NCI-H524 treated with DMSO at 0.1 percent for 48 hours (cell line): ENCODE results near the gene SNX18.
"Not testable (repeated sequence)": the region's sequence is repeated elsewhere in the genome, so short reads cannot be mapped to it uniquely, and the experiment has no call there.

Experiments
- DNase-seq: peaks from one replicate; lab custom pipeline; 2025; lab: John Stamatoyannopoulos, UW

Gene SNX18, protein sequence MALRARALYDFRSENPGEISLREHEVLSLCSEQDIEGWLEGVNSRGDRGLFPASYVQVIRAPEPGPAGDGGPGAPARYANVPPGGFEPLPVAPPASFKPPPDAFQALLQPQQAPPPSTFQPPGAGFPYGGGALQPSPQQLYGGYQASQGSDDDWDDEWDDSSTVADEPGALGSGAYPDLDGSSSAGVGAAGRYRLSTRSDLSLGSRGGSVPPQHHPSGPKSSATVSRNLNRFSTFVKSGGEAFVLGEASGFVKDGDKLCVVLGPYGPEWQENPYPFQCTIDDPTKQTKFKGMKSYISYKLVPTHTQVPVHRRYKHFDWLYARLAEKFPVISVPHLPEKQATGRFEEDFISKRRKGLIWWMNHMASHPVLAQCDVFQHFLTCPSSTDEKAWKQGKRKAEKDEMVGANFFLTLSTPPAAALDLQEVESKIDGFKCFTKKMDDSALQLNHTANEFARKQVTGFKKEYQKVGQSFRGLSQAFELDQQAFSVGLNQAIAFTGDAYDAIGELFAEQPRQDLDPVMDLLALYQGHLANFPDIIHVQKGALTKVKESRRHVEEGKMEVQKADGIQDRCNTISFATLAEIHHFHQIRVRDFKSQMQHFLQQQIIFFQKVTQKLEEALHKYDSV

DNA sequence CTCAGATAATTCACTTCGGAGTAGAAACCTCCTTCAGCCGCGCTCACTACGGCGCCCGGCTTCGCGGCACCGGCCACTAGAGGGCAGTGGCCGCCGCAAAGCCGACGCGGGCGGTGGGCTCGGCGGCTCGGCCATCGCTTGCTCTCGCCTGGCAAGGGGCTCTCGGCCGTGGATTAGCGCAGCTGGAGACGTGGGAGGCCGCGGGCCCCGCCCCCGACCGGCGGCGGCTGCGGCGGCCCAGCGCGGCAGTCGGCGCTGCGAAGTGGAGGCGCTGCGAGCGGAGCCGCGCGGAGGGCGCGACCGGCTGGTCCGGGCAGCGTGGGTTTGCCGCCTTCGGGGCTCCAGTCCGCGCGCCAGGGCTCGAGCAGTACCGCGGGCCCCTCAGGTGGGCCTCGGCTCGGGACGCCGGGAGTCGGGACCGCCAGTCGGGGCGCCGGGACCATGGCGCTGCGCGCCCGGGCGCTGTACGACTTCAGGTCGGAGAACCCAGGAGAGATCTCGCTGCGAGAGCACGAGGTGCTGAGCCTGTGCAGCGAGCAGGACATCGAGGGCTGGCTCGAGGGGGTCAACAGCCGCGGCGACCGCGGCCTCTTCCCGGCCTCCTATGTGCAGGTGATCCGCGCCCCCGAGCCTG is at the start of gene SNX18:
Gene SNX18, plus strand, starts transcription at position 248 of the 634 bp plus-strand sequence. Its CDS starts 194 bp downstream, at position 442.
- no peak for DNase-seq

DNA sequence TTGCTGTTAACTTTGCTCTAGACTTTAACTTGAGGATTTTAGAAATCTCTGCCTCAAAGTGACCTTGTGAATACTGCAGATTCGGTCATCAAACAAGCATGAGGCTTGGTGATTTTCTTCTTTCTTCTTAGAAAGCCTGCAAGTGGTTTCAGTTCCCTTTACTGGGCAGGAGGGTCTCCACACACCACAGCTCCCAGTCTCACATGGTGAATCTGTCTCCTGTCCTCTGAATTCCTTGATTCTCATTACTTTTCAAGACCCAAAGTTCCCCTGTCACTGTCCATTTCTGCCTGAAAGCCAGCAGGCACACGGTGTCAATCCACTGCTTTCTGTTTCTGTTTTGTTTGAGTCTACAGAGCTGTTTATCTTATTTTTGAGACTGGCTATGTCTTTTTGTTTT is 47.9 kb upstream of the SNX18 start:
- no peak for DNase-seq

GRCh38 chr5:54470128-54470527 is 47.4 kb upstream of the SNX18 start:
- DNase-seq, result no peak

DNA sequence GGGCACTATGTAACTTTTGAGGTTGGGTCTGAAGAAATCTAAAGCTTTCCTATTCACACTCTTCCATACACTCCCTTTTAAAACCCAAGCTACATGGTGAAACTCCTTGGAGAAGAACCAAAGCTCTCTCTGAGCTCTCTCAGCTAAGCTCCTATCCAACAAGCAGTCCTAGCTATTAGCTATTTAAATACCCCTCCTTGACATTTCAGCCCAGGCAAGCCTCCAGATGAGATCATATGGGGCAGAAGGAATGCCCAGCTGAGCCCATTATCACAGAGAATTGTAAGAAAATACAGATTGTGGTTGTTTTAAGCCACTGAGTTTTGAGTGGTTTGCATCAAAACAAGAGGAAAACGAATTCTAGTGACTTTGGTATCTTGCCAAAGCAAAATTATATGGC is 46.9 kb upstream of the SNX18 start:
- no peak for DNase-seq

GRCh38 chr5:54471398-54471797 is 46.2 kb upstream of the SNX18 start:
- DNase-seq, result no peak

- no peak for DNase-seq
Observed at GRCh38 chr5:54476682-54477081, 40.9 kb upstream of the SNX18 start.

GRCh38 chr5:54477941-54478478 is 39.5 kb upstream of the SNX18 start:
- no peak for DNase-seq

- no peak for DNase-seq
Observed at GRCh38 chr5:54480296-54480695, 37.3 kb upstream of the SNX18 start.

GRCh38 chr5:54484219-54484894 is 33.2 kb upstream of the SNX18 start:
- DNase-seq, result no peak

DNA sequence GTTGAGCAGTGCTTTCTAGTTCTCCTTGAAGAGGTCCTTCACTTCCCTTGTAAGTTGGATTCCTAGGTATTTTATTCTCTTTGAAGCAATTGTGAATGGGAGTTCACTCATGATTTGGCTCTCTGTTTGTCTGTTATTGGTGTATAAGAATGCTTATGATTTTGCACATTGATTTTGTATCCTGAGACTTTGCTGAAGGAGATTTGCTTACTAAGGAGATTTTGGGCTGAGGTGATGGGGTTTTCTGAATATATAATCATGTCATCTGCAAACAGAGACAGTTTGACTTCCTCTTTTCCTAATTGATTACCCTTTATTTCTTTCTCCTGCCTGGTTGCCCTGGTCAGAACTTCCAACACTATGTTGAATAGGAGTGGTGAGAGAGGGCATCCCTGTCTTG is 31.9 kb upstream of the SNX18 start:
- DNase-seq, result not testable (repeated sequence)

GRCh38 chr5:54489648-54489979 is 27.9 kb upstream of the SNX18 start:
- DNase-seq, result not testable (repeated sequence)

DNA sequence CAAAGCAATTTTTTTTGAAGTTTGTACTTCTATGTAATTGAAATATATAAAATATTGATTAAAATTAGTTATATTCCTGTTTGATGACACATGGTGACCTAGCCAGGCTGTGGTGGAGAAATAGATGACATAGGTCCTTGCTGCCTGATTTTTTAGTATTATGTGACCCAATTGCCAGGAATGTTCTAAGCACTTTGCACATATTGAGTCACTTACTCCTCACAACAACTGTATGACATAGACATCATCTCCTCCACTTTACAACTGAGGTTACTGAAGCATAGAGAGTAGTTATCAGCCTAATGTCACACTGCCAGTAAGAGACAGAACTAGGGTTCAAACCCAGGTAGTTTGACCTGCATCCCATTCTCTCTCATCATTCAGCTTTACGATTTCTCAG is 26.2 kb upstream of the SNX18 start:
- DNase-seq, result no peak

GRCh38 chr5:54492178-54492577 is 25.4 kb upstream of the SNX18 start:
- no peak for DNase-seq

DNA sequence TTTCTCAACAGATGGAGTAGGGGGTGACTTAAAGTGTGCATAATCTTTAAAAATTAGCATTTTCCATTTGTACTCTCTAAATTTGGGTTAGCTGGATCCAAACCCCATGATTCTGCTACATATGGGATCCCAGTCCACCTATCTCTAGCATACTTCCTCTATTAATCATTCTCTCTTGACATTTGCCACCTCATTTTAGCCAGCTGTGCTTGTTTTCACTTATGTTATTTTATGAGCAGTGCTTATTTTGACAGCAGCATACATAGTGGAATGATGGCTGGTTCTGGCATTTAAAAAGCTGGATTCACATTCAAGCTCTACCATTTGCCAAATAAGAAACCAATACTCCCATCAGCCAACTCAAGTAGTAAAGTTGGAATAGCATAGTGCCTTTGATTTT is 22.5 kb upstream of the SNX18 start:
- no peak for DNase-seq

- no peak for DNase-seq
Observed at GRCh38 chr5:54514291-54514690, 3.3 kb upstream of the SNX18 start.

- no peak for DNase-seq
Observed at GRCh38 chr5:54514841-54515432, 2.6 kb upstream of the SNX18 start.

GRCh38 chr5:54515634-54516033 is 1.9 kb upstream of the SNX18 start:
- no peak for DNase-seq

GRCh38 chr5:54516051-54516655 is 1.4 kb upstream of the SNX18 start:
- DNase-seq, result no peak

DNA sequence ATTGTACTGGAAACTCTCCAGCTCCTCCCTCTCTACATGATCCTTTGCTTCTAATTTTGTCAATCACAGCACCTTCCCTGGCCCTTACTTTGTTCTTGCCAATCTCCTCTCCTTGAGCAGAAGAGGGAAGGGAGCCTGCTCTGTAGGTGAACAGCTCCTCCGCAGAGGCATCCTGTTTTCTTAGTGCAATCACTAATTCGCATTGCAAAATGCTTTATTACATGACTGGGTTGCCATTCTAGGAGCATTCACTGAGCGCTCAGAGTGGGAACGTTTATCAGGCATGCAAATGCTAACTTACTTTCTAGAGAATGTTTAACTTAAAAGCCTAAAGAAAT is 416 bp upstream of the SNX18 start:
- DNase-seq, result no peak

- no peak for DNase-seq
Observed at GRCh38 chr5:54518146-54518817, 723 bp downstream of the SNX18 start.

GRCh38 chr5:54518818-54519508 is 1.4 kb downstream of the SNX18 start:
- no peak for DNase-seq
